Subcutaneous abdominal adipose tissue (tissue), 5 donors: ENCODE measurements around the gene RAPSN.

Experiments used
- H3K27ac ChIP-seq: one replicate; pipeline ENCODE4 v1.7.0; 2013; ENCODE audit warnings: low read depth, mild to moderate bottlenecking, inconsistent platforms, low read length, moderate library complexity
- H3K27me3 ChIP-seq, 5 donors: one replicate each; pipeline ENCODE4 v1.7.0; 2013; ENCODE audit warnings: low read length in 5 of 5, inconsistent platforms in 1 of 5; ENCODE audit not compliant: control insufficient read depth in 5 of 5, insufficient read depth in 4 of 5
- H3K36me3 ChIP-seq, 5 donors: one replicate each; pipeline ENCODE4 v1.7.0; 2013; ENCODE audit warnings: low read length in 5 of 5; ENCODE audit not compliant: control insufficient read depth in 5 of 5, insufficient read depth in 5 of 5
- H3K4me1 ChIP-seq, 5 donors: one replicate each; pipeline ENCODE4 v1.7.0; 2013; ENCODE audit warnings: low read length in 5 of 5, mild to moderate bottlenecking in 3 of 5, moderate library complexity in 1 of 5; ENCODE audit not compliant: control insufficient read depth in 5 of 5, insufficient read depth in 5 of 5
- H3K4me3 ChIP-seq, 5 donors: one replicate each; pipeline ENCODE4 v1.7.0; 2013; ENCODE audit warnings: low read length in 5 of 5, low read depth in 1 of 5
- H3K9ac ChIP-seq, 5 donors: one replicate each; pipeline ENCODE4 v1.7.0; 2013; ENCODE audit warnings: low read length in 5 of 5, mild to moderate bottlenecking in 4 of 5, moderate library complexity in 3 of 5
- H3K9me3 ChIP-seq, 5 donors: one replicate each; pipeline ENCODE4 v1.7.0; 2013; ENCODE audit warnings: low read length in 5 of 5; ENCODE audit not compliant: control insufficient read depth in 5 of 5
- donor health status: healthy.
- donor health status: healthy.
- donor health status: healthy.
- donor health status: healthy.
- donor health status: healthy.

RAPSN gene

DNA sequence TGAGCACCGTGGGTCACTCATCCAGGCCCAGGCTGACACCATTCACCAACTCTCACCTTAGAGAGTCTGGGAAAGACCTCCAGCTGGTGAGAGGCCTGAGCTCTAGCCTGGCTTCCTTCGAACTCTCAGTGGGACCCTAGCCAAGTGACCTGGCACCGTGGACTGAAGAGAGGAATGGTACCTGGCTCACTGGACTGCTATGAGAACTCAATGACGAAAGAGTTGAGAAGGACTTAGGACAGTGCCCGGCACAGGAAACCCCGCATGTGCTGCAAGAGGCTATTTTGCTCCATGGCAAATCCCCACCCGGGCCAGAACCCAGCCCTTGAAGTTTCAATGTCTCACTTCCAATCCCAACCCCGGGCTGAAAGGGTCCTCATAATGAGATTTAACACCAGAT, 605 bp upstream of the RAPSN start:
- peaks cover 0 to 5% (median under 1%) of the 10 kb centered on the region in 5 donors for H3K4me1 ChIP-seq
- H3K36me3 ChIP-seq: peaks cover 0 to 7% (median 2%) of the 10 kb centered on the region in 5 donors
- H3K27ac ChIP-seq: no peak overlapping the region
- no peak overlapping the region for H3K4me3 ChIP-seq
- no peaks in the 10 kb centered on the region for H3K27me3 ChIP-seq
- no peak overlapping the region for H3K9ac ChIP-seq
- no peaks in the 10 kb centered on the region for H3K9me3 ChIP-seq

- H3K27ac ChIP-seq: no peak overlapping the region
- no peaks in the 10 kb centered on the region for H3K9me3 ChIP-seq
- H3K27me3 ChIP-seq: no peaks in the 10 kb centered on the region
- H3K9ac ChIP-seq: no peak overlapping the region
- H3K36me3 ChIP-seq: peaks cover 0 to 7% (median 2%) of the 10 kb centered on the region in 5 donors
- peaks cover 0 to 7% (median 0%) of the 10 kb centered on the region in 5 donors for H3K4me1 ChIP-seq
- H3K4me3 ChIP-seq: no peak overlapping the region
Observed at GRCh38 chr11:47447906-47448305, 1.0 kb downstream of the RAPSN start.

DNA sequence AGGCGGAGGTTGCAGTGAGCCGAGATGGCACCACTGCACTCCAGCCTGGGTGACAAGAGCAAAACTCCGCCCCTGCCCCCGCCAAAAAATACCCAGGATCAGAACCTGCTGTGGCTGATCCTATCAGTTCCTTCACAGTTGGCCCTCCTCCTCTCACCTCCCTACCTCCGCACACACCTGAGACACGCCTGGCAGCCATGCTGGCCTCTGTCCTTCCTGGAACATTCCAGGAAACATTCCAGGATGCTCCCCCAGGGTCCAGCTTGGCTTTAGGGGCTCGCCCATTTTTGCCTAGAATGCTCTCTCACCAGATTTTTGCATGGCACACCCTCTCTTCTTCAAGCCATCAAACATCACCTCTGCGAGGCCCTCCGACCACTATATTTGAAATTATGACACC, 2.1 kb downstream of the RAPSN start:
- no peaks in the 10 kb centered on the region for H3K27me3 ChIP-seq
- H3K36me3 ChIP-seq: peaks cover 0 to 7% (median 2%) of the 10 kb centered on the region in 5 donors
- H3K27ac ChIP-seq: no peak overlapping the region
- peaks cover 0 to 16% (median 4%) of the 10 kb centered on the region in 5 donors for H3K4me1 ChIP-seq
- H3K4me3 ChIP-seq: no peak overlapping the region
- H3K9ac ChIP-seq: no peak overlapping the region
- H3K9me3 ChIP-seq: no peaks in the 10 kb centered on the region

- Histone ChIP-seq H3K4me1 (peaks cover 0 to 16% (median 4%) of the 10 kb centered on the region in 5 donors), H3K36me3 (peaks cover 0 to 7% (median 2%) of the 10 kb centered on the region in 5 donors), H3K9ac (no peak overlapping the region), H3K4me3 (no peak overlapping the region), H3K27me3 (no peaks in the 10 kb centered on the region), H3K9me3 (no peaks in the 10 kb centered on the region), H3K27ac (no peak overlapping the region)
Observed at GRCh38 chr11:47445840-47446239, 3.1 kb downstream of the RAPSN start.

- no peak overlapping the region for H3K9ac ChIP-seq
- H3K27me3 ChIP-seq: no peaks in the 10 kb centered on the region
- peaks cover 0 to 7% (median 2%) of the 10 kb centered on the region in 5 donors for H3K36me3 ChIP-seq
- no peaks in the 10 kb centered on the region for H3K9me3 ChIP-seq
- peaks cover 0 to 16% (median 4%) of the 10 kb centered on the region in 5 donors for H3K4me1 ChIP-seq
- no peak overlapping the region for H3K4me3 ChIP-seq
- H3K27ac ChIP-seq: no peak overlapping the region
Observed at GRCh38 chr11:47443817-47444216, 5.1 kb downstream of the RAPSN start.

GRCh38 chr11:47443028-47443700, 5.8 kb downstream of the RAPSN start:
- Histone ChIP-seq H3K27ac (no peak overlapping the region), H3K4me1 (peaks cover 0 to 17% (median 4%) of the 10 kb centered on the region in 5 donors), H3K36me3 (peaks cover 0 to 7% (median 2%) of the 10 kb centered on the region in 5 donors), H3K9me3 (no peaks in the 10 kb centered on the region), H3K27me3 (no peaks in the 10 kb centered on the region), H3K4me3 (no peak overlapping the region), H3K9ac (peak overlapping the region in 1 of 5 donors; percentile 20)

DNA sequence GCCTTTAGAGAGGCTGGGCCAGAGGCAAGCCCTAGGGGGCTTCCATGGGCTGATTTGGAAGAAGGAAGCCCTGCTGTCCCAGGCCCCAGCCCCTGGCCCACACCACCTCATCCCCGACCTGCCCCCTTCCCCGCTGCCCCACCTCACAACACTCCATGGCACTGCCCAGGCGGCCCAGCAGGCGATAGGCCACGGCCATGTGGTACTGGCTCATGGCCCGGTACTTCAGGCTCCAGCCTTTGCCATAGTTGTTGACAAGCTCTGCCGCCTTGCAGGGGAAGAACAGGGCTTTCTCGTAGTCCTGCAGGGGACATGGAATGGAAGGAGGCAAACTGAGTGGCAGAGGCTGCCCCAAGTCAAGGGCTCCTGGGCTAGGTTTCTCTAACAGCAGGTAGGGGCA, 6.4 kb downstream of the RAPSN start:
- peak overlapping the region in 1 of 5 donors; percentile 20 for H3K9ac ChIP-seq
- H3K36me3 ChIP-seq: peaks cover 0 to 3% (median 1%) of the 10 kb centered on the region in 5 donors
- H3K4me3 ChIP-seq: no peak overlapping the region
- peaks cover 0 to 24% (median 10%) of the 10 kb centered on the region in 5 donors for H3K4me1 ChIP-seq
- H3K27me3 ChIP-seq: no peaks in the 10 kb centered on the region
- no peak overlapping the region for H3K27ac ChIP-seq
- H3K9me3 ChIP-seq: no peaks in the 10 kb centered on the region

- Histone ChIP-seq H3K36me3 (no peaks in the 10 kb centered on the region), H3K4me1 (peaks cover 0 to 27% (median 12%) of the 10 kb centered on the region in 5 donors), H3K9ac (no peak overlapping the region), H3K27me3 (no peaks in the 10 kb centered on the region), H3K27ac (no peak overlapping the region), H3K4me3 (no peak overlapping the region), H3K9me3 (no peaks in the 10 kb centered on the region)
Observed at GRCh38 chr11:47441421-47441820, 7.5 kb downstream of the RAPSN start.

DNA sequence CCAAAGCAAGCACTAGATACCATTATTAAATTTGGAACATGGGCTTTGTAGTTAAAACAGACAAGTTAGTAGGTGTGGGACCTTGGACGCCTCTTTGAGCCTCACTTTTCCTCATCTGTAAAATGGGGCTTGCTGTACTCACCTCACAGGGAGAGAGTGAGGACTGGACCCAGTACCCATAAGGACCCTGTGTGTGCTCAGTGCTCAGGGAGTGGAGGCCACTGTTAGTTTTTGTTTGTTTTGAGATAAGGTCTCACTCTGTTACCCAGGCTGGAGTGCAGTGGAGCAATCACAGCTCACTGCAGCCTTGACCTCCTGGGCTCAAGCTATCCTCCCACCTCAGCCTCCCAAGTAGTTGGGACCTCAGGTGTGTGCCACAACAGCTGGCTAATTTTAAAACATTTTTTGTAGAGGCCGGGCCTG, 8.9 kb downstream of the RAPSN start:
- Histone ChIP-seq H3K4me1 (peaks cover 0 to 27% (median 12%) of the 10 kb centered on the region in 5 donors), H3K27me3 (no peaks in the 10 kb centered on the region), H3K4me3 (no peak overlapping the region), H3K36me3 (no peaks in the 10 kb centered on the region), H3K9ac (no peak overlapping the region), H3K27ac (no peak overlapping the region), H3K9me3 (no peaks in the 10 kb centered on the region)

DNA sequence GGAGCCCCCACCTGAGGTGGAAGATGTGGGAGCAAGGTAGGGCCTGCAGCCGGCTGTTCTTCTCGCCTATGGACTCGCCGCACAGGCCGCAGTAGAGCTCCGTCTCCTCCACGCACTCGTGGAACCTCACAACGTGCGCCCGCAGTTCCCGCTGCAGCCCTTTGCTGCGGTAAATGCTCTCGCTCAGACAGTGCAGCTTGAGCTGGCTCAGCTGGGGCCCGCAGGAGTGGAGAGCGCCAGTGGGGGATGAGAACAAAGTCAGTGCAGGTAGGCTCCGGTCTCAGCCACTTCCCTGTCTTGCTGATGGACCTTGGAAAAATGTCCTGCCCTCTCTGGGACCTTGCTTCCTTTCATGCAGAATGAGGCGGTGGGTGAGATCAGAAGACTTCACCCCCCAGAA, 10.2 kb downstream of the RAPSN start:
- no peaks in the 10 kb centered on the region for H3K27me3 ChIP-seq
- no peaks in the 10 kb centered on the region for H3K9me3 ChIP-seq
- H3K36me3 ChIP-seq: no peaks in the 10 kb centered on the region
- H3K9ac ChIP-seq: no peak overlapping the region
- H3K4me3 ChIP-seq: no peak overlapping the region
- no peak overlapping the region for H3K27ac ChIP-seq
- H3K4me1 ChIP-seq: peaks cover 0 to 35% (median 17%) of the 10 kb centered on the region in 5 donors
